Mesothelial cell of epicardium (in vitro differentiated cells): Measurements from ENCODE around the gene BCO1. TPM values are rescaled to one million over a fixed set of nuclear protein-coding genes. Genes with fewer than 3 reads are reported as not detected.

Experiments
- DNase-seq, 2 experiments: peaks; one replicate each; pipeline ENCODE4 v3.0.0; 2021; ENCODE audit warnings: low spot score in 2 of 2; ENCODE audit not compliant: unreplicated experiment in 2 of 2
- H3K27ac Mint-ChIP-seq: 2 replicates; pipeline ENCODE4 v1.8.0; 2021; ENCODE audit warnings: mixed read lengths
- H3K27me3 Mint-ChIP-seq: 2 replicates; pipeline ENCODE4 v1.8.0; 2021; ENCODE audit warnings: low read depth, mixed read lengths
- H3K36me3 Mint-ChIP-seq: 2 replicates; pipeline ENCODE4 v1.8.0; 2021; ENCODE audit warnings: mixed read lengths
- H3K4me1 Mint-ChIP-seq: 2 replicates; pipeline ENCODE4 v1.8.0; 2021; ENCODE audit warnings: mixed read lengths
- H3K4me3 Mint-ChIP-seq: 2 replicates; pipeline ENCODE4 v1.8.0; 2021; ENCODE audit warnings: mild to moderate bottlenecking, moderate library complexity, mixed read lengths
- H3K9me3 Mint-ChIP-seq: 2 replicates; pipeline ENCODE4 v1.8.0; 2021; ENCODE audit warnings: mixed read lengths
- total RNA-seq: library from RNA; stranded (reverse); gene quantifications from 3 replicates; pipeline ENCODE4 v1.2.1, GENCODE V29; 2021
- TF ChIP-seq, protein P1 (sequence below): fragments of 200-600 bp; sonication (generic); IDR thresholded peaks from one replicate; pipeline ENCODE4 v1.5.0; 2021; ENCODE audit warnings: antibody characterized with exemption; ENCODE audit not compliant: unreplicated experiment

BCO1 gene
- total RNA-seq, 1 donor from 2014 or later, result not detected

DNA sequence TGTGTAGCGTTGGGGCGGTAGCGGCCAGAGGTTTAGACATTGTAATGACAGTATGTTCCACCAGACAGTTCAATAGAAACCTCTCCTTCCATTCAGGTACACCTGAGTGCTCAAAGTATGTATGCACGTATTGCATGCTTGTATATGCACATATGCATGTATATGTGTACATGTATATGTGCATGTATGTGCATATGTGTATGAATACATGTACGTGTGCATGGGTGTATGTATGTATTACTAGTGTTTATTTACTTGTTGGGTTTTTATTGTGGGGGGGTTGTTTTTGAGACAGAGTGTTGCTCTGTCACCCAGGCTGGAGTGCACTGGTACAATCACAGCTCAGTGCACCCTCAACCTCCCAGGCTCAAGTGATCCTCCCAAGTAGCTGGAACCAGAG is 30.0 kb downstream of the BCO1 start:
- Mint-ChIP-seq H3K9me3 (peaks cover 5% of the 10 kb centered on the region), H3K27ac (no peak overlapping the region), H3K4me1 (peaks cover 30% of the 10 kb centered on the region), H3K27me3 (no peaks in the 10 kb centered on the region), H3K4me3 (no peak overlapping the region), H3K36me3 (no peaks in the 10 kb centered on the region)
- no peak for DNase-seq
- TF ChIP-seq, protein P1, sequence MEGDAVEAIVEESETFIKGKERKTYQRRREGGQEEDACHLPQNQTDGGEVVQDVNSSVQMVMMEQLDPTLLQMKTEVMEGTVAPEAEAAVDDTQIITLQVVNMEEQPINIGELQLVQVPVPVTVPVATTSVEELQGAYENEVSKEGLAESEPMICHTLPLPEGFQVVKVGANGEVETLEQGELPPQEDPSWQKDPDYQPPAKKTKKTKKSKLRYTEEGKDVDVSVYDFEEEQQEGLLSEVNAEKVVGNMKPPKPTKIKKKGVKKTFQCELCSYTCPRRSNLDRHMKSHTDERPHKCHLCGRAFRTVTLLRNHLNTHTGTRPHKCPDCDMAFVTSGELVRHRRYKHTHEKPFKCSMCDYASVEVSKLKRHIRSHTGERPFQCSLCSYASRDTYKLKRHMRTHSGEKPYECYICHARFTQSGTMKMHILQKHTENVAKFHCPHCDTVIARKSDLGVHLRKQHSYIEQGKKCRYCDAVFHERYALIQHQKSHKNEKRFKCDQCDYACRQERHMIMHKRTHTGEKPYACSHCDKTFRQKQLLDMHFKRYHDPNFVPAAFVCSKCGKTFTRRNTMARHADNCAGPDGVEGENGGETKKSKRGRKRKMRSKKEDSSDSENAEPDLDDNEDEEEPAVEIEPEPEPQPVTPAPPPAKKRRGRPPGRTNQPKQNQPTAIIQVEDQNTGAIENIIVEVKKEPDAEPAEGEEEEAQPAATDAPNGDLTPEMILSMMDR, result no peak

DNA sequence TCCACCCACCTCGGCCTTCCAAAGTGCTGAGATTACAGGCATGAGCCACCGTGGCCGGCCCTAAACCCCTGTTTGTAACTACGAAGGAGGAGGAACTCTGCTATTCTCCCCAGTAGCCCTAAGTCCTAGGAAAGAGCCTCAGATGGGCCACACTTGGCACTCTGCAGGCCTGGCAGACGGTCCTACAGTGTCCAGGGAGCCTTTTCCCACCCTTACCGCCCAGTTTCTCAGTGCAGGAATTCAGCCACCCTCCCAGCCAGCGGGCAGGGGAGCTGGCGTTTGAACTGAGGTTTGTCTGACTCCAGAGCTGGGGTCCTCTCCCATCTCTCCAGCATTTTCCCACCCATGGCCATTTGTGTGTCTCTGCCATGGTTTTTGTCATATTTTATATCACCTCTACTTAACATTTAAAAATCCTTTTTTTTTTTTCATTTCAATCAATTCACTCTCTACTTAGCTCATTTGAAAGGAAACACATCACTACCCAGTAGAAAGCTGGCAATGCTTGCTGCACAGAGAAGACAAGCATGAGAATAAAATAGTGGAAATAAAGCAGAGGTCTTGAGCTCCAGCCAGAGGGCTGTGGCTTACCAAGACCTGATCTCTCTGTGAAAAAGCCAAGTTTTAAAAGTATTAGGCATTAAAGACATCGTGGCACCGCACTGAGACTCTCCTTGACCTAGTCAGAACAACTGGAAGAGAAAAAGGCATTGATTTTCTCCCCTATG is 34.9 kb downstream of the BCO1 start:
- Mint-ChIP-seq H3K9me3 (no peaks in the 10 kb centered on the region), H3K4me1 (peaks cover 24% of the 10 kb centered on the region), H3K4me3 (no peak overlapping the region), H3K36me3 (no peaks in the 10 kb centered on the region), H3K27ac (peak overlapping the region; percentile 68), H3K27me3 (no peaks in the 10 kb centered on the region)
- TF ChIP-seq, protein P1, result no peak
- no peak for DNase-seq

DNA sequence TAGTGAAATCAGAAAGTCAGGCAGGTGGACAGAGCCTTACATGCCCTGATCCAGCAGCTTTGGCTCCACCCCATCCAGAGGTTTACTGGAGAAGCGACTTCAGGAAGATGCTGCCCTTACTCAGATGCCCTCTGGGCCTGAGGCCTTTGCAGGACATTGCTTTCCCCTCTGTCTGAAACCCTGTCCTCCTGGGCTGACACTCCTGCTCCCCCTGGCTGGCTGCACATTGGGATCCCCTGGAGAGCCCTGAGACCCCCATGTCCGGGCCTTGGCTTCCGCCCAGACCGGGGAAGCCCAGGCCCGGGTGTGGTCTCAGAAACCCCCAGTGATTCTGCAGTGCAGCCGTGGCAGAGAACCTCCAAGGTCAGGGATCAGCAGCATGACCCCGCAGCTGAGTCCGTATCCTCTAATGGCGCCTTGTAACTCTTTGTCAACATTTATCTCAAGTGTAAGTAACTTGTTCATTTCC is 36.6 kb downstream of the BCO1 start:
- H3K27me3 Mint-ChIP-seq, result no peaks in the 10 kb centered on the region
- H3K9me3 Mint-ChIP-seq, result no peaks in the 10 kb centered on the region
- no peak for DNase-seq
- TF ChIP-seq, protein P1, result no peak
- no peak overlapping the region for H3K4me3 Mint-ChIP-seq
- no peaks in the 10 kb centered on the region for H3K36me3 Mint-ChIP-seq
- H3K27ac Mint-ChIP-seq, result peak overlapping the region; percentile 44
- H3K4me1 Mint-ChIP-seq, result peaks cover 26% of the 10 kb centered on the region

DNA sequence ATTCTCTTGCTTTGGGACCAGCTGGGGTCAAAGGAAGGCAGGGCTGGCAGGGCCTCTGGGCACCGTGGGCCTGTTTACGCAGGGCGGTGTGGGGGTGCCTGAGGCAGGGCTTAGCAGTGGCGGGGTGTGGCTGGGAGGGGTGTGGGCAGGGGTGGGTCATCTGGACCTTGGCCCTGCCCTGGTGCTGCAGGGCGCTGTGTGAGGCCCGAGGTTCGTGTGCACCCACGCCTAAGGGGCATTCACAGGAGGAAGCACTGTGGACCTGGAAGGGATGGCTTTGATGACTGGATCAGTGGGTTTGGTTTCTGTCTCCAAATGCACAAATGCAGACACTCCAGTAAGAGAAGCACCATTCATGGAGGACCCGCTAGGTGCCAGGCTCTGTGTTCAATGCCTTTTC is 37.3 kb downstream of the BCO1 start:
- TF ChIP-seq, protein P1, result no peak
- no peak for DNase-seq
- Mint-ChIP-seq H3K4me3 (no peak overlapping the region), H3K9me3 (no peaks in the 10 kb centered on the region), H3K27ac (peak overlapping the region; percentile 40), H3K27me3 (no peaks in the 10 kb centered on the region), H3K4me1 (peaks cover 32% of the 10 kb centered on the region), H3K36me3 (no peaks in the 10 kb centered on the region)

DNA sequence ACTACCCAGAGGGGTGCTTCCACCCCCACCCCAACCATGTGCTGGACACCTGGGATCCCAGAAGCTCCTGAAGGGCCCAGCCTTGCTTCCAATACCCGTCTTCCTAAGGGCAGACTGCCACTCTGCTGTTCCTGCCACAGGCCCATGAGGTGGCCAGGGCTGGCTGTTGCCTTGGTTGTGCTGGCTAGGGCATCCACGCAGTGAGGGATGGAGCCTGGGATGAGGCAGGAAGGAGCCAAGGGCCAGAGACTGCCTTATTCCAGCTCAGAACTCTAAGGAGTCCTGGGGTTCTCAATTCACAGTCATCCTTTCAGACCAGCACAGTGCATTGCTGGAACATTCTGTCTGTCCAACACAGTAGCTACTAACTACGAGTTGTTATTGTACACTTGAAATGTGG is 37.8 kb downstream of the BCO1 start:
- Mint-ChIP-seq H3K27me3 (no peaks in the 10 kb centered on the region), H3K36me3 (no peaks in the 10 kb centered on the region), H3K4me1 (peaks cover 32% of the 10 kb centered on the region), H3K4me3 (no peak overlapping the region), H3K27ac (peak overlapping the region; percentile 47), H3K9me3 (no peaks in the 10 kb centered on the region)
- TF ChIP-seq, protein P1, result no peak
- DNase-seq, result no peak
